Measurements from ENCODE around the gene RHBDD2.

The RHBDD2 gene

DNA sequence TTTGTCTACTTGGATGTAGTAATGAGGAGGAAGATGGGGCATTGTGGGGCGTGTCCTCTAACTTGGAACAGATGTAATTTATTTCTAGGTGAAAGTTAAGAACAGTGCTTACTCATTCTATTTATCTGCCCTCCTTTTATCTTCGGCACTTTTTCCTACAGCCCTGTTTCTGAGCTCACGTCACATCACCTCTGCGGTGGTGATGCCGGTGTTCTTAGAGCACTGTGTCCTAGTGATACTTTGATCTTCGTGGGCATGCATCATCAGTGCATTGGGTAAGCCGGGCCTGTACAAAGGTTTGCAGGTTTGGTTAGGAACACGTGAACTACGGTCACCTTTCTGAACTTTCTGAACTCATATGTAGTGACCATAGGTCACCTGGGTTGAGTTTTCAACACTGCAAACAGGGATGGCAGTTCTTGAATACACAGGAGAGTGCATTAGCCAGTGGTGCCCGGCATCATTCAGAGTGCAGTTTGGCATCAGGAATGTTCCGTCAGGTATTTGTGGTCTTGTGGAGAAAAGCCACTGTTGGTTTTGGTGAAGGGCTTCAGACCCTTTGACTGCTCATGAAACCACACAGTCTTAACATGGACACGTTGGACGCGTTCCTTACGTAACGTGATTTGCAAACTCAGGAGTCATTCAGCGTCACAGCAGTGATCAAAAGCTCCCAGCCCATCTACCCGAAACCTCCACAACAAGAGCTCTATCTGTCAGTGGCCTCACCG lies 41.8 kb downstream of the RHBDD2 start:
- DNase-seq (ENCODE audit: low read depth in 2 of 2): no peak

DNA sequence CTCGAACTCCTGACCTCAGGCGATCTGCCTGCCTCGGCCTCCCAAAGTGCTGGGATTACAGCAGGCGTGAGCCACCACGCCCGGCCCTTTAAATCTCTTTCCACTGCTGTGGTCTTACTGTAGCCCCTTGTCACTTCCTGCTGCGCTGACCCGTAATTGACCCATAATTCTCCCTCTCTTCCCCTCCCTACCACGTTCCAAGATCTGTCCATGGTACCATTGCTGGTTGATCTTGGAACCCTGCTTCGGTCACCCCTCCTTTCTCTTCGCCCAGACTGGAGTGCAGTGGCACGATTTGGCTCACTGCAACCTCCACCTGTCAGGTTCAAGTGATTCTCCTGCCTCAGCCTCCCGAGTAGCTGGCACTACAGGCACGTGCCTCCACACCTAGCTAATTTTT lies 42.6 kb downstream of the RHBDD2 start:
- DNase-seq (ENCODE audit: low read depth in 2 of 2): no peak

DNA sequence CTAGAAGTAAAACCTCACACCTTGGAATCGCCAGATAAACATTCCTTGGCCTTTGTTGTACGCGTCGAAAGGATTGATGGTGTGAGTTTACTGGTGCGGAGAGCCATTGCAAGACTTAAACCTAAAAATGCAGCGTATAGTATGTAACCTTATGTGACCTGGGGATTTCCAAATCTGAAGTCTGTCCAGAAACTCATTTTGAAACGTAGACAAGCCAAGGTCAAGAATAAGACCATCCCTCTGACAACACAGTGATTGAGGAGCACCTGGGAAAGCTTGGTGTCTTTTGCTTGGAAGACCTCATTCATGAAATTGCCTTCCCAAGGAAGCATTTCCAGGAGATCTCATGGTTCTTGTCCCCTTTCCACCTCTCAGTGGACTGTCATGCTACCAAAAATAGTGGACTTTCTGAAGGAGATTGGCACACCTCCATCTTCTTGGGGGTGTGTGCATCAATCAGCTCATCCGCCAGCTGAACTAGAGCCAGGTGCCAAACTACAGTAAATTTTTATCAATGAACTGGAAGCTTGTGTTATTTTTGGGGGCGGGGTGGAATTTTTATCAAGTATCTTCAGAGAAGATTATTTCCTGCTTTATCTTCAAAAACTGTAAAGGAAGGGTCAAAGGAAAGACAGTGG lies 44.3 kb downstream of the RHBDD2 start:
- DNase-seq (ENCODE audit: low read depth in 2 of 2): no peak

DNA sequence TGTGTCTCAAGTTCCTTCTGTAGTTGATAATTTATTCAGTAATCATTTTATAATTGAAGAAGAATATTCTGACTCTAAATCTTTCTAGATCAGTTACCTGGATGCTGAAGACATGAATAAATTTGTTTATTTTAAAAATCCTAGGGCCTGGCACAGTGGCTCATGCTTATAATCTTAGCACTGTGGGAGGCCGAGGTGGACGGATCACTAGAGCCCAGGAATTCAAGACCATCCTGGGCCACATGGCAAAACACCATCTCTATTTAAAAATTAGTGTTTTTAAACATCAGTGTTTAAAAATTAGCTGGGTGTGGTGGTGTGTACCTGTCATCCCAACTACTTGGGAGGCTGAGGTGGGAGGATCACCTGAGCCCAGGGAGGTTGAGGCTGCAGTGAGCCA lies 45.4 kb downstream of the RHBDD2 start:
- DNase-seq (ENCODE audit: low read depth in 2 of 2): no peak

GRCh38 chr7:75924889-75925288 lies 46.1 kb downstream of the RHBDD2 start:
- no peak for DNase-seq (ENCODE audit: low read depth in 2 of 2)

- DNase-seq (ENCODE audit: low read depth in 2 of 2): no peak
These were observed 47.0 kb downstream of the RHBDD2 start for GRCh38 chr7:75925717-75926435.

DNA sequence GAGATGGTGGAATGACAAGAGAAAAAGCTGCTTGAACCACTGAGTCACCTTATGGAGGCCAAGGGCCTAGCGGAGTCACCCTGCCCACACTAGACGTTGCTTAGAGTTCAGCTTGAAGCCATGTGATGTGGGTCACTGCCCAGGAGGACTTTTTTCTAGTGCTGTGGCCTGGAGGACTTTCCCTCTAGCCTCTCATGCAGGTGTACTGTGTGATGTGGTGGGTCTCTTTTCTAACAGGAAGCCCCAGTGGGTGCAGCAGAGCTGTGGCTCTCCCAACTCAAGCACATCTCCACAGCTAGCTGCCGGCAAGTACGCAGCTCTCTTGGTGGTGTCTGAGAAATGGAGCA lies 49.7 kb downstream of the RHBDD2 start:
- DNase-seq (ENCODE audit: low read depth in 2 of 2): no peak

- no peak for DNase-seq (ENCODE audit: low read depth in 2 of 2)
These were observed 52.8 kb downstream of the RHBDD2 start for GRCh38 chr7:75931680-75932079.

GRCh38 chr7:75937958-75938786 lies 59.3 kb downstream of the RHBDD2 start:
- DNase-seq (ENCODE audit: low read depth in 2 of 2): peak; percentile 65 to 69
